WTC11 (cell line): Measurements from ENCODE around the gene HTT-AS.

Source experiments
- AFF4 ChIP-seq: sonication (generic); formaldehyde crosslinking; IDR thresholded peaks from 2 replicates; pipeline ENCODE4 v1.8.1; 2023; ENCODE audit warnings: mild to moderate bottlenecking, missing genetic modification reagents, borderline replicate concordance
- CTCF ChIP-seq: fragments of 200-600 bp; IDR thresholded peaks from 2 replicates; pipeline ENCODE4 v1.8.0; 2022; ENCODE audit warnings: antibody characterized with exemption
- FOXJ3 ChIP-seq: sonication (generic); formaldehyde crosslinking; IDR thresholded peaks from 2 replicates; pipeline ENCODE4 v1.9.0; 2021; ENCODE audit warnings: missing genetic modification reagents, mild to moderate bottlenecking, borderline replicate concordance
- FOXP4 ChIP-seq: sonication (generic); formaldehyde crosslinking; IDR thresholded peaks from 2 replicates; pipeline ENCODE4 v1.8.0; 2022; ENCODE audit warnings: mild to moderate bottlenecking, missing genetic modification reagents
- JUN ChIP-seq: sonication (generic); formaldehyde crosslinking; IDR thresholded peaks from 2 replicates; pipeline ENCODE4 v1.8.0; 2023; ENCODE audit warnings: mild to moderate bottlenecking, missing genetic modification reagents
- MYBL2 ChIP-seq: sonication (generic); formaldehyde crosslinking; IDR thresholded peaks from 2 replicates; pipeline ENCODE4 v1.8.1; 2023; ENCODE audit warnings: mild to moderate bottlenecking, moderate library complexity, missing genetic modification reagents
- ZNF423 ChIP-seq: fragments of 250-450 bp; sonication (Bioruptor Pico); IDR thresholded peaks from 2 replicates; pipeline ENCODE4 v2.1.2; 2022; ENCODE audit warnings: mild to moderate bottlenecking, moderate library complexity

GRCh38 chr4:3112201-3112600 is 37.9 kb upstream of the HTT-AS start:
- TF ChIP-seq FOXJ3 (CRISPR knock-in tag) (no peak), MYBL2 (CRISPR knock-in tag) (no peak), ZNF423 (no peak), AFF4 (no peak), FOXP4 (CRISPR knock-in tag) (no peak), CTCF (no peak), JUN (no peak)
